Limb (tissue), 2 donors: ENCODE measurements around the gene CEACAM4.
A peak's percentile ranks its signal among the peaks of the same experiment; 100 is the strongest.
"Not testable (repeated sequence)": the region's sequence is repeated elsewhere in the genome, so short reads cannot be mapped to it uniquely, and the experiment has no call there.

Source experiments
- DNase-seq, 2 donors: peaks; one replicate each; pipeline ENCODE4 v3.0.0-alpha.2; 2016; ENCODE audit errors: extremely low spot score in 2 of 2

Gene CEACAM4

DNA sequence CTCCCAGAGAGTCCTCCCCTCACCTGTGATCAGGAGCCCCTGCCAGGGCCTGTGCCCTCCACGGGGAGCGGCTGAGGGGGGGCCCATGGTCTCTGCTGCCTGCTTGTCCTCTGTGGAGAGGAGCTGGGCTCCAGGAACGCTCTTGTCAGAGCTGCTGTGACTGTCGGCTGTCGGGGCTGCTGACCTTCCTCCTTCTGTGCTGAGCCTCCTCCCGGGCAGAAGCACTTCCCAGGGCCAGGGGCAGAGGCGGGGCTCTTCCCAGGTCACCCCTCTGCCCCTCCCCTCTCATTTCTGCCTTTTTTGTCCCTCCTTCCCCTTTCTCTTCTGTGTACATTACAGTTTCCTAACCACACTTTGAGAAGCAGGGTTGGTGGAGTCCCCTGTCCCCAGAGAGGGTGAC is at the start of gene CEACAM4:
Gene CEACAM4 (minus strand): TSS at position 198 of the 400 bp plus-strand sequence. CDS start 111 bp downstream, at position 87.
- no peak for DNase-seq

DNA sequence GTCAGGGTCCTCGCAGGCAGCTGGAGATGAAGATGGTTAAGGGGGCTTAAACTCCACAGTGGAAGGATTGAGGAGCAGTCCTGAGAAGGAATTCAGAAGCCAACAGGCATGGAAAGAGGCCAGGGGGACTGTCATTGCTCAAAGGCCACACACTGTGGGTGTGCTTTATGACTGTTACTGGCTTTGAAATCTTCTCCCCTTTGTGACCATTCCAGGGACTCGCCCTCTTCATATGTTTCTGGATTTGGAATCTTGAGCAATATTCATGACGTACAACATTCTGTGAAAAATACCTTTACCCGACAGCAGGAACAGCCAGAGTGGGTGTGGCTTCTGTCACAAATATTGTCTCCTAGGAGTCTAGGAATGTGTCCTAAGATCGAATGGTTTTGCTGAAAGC is 44.6 kb upstream of the CEACAM4 start:
- DNase-seq: no peak

DNA sequence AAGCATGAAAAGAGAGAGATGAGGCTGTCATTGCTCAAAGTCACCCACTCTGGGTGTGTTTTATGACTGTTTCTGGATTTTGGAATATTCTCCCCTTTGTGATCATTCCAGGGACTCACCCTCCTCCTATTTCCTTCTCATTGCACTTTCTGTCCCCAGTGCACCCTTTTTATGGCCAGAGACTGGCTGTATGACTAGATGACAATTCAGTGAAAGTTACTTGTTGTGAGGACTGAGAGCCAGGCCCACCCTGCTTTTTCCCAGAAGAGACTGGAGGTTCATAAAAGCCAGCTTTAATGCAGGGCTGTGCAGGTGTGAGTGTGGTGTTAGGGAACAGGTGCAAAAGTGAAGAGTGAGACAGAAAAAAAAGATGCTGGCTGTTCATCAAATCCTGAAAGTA is 43.9 kb upstream of the CEACAM4 start:
- DNase-seq: no peak

DNA sequence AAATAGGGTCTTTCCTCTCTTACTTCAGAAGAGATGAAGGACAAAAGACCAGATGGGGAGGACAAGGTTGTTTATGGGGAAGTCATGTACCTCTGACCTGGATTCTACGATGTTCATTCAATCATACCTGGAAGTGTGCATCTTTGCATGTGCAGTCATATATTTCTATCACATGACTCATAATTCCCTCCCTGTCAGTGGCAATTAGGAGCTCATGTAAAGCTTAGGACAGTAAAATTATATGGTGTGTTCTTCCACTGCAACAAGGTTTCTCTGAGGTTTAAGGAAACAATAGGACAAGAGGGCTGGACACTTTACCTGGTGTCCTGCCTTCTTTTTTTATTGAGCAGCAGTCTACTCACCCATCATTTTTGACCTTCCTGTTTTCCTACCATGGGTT is 41.4 kb upstream of the CEACAM4 start:
- DNase-seq: no peak

DNA sequence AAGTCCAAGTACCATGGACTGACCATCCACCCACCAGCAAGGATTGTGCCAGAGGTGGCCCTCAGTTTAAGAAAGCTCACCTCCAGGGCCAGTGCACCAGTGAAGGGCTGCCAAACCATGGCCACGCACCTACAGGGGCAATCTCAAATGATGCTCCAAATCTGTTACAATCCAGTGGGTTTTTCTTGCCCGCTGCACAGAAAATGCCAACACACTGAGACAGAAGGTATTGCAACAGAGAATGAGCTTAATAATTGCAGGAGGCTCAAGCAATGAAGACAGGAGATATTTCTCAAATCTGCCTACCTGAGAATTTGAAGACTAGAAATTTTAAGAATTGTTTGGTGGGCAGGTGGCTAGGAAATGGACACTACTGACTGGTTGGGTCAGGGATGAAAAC is 39.2 kb upstream of the CEACAM4 start:
- DNase-seq: no peak

DNA sequence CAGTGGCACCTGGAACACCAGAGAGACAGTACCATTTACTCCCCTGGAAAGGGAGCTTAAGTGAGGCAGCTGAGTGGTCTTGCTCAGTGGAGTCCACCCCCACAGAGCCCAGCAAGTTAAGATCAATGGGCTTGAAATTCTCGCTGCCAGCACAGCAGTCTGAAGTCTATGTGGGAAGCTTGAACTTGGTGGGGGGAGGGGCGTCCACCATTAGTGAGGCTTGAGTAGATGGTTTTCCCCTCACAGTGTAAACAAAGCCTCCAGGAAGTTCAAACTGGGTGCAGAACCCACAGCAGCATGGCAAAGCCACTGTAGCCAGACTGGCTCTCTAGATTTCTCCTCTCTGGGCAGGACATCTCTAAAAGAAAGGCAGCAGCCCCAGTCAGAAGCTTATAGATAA is 30.3 kb upstream of the CEACAM4 start:
- DNase-seq: no peak

DNA sequence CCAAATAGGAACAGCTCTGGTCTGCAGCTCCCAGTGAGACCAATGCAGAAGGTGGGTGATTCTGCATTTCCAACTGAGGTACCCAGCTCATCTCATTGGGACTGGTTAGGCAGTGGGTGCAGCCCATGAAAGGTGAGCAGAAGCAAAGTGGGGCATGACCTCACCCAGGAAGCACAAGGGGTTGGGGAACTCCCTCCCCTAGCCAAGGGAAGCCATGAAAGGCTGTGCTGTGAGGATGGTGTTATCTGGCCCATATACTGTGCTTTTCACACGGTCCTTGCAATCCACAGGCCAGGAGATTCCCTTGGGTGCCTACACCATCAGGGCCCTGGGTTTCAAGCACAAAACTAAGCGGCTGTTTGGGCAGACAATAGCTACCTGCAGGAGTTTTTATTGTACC is 29.9 kb upstream of the CEACAM4 start:
- DNase-seq: not testable (repeated sequence)

DNA sequence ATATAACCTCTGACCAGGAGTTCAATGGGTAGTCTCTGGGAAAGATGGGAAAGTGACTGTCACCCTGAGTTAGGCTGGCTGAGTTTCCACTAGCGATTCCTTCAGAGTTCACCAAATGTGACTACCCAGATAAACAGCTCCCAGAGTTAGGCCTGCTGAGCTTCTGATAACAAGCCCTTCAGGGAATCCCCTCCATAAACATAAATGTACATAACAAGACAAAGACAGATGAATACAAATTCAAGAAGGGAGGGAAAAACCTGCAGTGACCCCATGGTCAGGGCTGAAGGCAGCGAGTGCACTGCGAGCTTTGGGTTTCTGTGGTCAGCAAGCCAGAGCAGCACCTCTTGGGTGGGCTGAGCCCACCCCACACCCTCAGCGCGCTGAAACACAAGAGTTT is 25.4 kb upstream of the CEACAM4 start:
- DNase-seq: no peak

DNA sequence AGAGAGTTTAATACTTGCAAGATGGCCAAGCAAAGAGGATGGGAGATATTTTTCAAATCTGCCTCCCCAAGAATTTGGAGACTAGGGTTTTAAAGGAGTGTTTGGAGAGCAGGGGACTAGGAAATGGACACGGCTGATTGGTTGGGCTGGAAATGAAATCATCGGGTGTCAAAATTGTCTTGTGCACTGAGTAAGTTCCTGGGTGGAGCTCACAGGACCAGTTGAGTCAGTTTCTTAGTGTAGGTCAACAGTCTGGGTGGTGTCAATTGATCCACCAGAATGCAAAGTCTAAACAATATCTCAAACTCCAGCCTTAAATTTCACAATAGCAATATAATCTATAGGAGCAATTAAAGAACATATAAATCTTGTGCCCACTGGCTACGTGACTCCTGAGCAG is 23.0 kb upstream of the CEACAM4 start:
- no peak for DNase-seq

DNA sequence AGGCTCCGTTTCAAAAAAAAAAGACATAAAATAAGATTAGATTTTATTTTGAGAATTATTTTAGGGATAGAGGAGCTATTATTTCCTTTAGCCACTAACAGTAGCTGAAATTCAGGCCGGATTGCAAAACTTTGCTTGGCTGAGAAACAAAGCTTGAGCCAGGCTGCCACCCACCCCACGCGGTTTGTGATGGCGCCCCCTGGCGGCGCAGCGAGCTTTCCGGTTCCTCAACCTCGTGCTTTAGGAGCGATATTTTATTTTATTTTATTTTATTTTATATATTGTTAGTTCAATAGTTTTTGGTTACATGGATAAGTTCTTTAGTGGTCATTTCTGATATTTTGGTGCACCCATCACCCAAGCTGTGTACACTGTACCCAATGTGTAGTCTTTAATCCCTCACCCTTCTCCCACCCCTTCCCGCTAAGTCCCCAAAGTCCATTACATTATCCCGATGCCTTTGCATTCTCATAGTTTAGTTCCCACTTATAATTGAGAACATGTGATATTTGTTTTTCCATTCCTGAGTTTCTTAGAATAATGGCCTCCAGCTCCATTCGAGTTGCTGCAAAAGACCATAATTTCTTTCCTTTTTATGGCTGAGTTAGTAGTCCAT is 19.8 kb upstream of the CEACAM4 start:
- DNase-seq: no peak

DNA sequence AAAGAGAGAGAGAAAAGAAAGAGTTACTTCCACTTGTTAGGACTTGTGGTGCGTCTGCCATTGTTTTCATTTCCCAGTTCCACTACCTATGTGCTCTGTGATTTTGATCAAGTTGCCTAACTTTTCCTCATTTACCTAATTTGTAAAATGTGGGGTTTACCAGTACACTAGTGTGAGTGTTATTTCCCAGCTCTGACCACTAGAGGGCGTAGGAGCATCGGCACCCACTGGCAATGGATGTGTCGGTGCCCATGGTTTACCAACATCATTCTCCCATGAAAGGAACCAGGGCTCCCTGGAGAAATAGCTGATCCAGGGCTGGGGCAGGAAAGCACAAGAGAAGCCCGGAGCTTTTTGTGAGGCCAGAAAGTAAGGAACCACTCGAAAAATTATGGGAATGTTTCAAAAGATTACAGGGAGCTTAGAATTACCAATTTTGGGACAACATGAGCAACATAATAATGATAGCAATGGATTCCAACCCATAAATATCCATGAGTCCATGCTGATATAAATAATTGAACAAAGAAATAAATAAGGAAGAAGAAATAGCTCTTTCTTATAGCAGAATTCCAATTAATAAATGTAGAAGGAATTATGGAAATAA is 15.1 kb upstream of the CEACAM4 start:
- DNase-seq: peak; percentile 4 to 42

DNA sequence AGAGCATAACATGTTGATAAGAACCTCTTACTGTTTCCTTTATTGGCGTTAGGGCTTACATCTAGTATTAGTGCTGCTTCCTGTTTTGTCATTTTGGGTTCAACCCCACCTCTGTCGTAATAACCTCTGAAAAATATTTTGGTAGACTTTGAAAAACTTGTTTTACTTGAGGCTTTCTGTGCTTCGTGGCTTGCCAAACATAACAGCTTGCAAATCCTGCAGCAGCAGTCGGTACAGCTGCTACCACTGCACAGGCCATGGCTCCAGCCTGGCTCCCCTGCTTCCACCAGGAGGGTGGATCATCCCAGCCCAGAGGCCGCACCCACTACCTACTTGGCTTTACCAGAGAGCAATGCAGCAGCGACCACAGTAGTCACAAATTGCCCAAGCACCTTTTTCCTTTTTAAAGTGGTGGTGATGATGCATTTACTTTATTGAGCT is 11.8 kb upstream of the CEACAM4 start:
- no peak for DNase-seq

DNA sequence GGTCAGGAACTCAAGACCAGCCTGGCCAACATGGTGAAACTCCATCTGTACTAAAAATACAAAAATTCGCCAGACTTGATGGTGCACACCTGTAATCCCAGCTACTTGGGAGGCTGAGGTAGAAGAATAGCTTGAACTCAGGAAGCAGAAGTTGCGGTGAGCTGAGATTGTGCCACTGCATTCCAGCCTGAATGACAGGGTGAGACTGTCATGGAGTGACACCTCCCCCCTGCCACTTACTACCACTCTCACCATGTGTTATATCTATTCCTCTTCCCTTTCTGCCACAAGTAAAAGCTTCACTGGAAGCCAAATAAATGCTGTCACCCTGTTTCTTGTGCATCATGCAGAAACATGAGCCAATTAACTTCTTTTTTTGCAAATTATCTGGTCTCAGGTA is 10.6 kb upstream of the CEACAM4 start:
- no peak for DNase-seq

DNA sequence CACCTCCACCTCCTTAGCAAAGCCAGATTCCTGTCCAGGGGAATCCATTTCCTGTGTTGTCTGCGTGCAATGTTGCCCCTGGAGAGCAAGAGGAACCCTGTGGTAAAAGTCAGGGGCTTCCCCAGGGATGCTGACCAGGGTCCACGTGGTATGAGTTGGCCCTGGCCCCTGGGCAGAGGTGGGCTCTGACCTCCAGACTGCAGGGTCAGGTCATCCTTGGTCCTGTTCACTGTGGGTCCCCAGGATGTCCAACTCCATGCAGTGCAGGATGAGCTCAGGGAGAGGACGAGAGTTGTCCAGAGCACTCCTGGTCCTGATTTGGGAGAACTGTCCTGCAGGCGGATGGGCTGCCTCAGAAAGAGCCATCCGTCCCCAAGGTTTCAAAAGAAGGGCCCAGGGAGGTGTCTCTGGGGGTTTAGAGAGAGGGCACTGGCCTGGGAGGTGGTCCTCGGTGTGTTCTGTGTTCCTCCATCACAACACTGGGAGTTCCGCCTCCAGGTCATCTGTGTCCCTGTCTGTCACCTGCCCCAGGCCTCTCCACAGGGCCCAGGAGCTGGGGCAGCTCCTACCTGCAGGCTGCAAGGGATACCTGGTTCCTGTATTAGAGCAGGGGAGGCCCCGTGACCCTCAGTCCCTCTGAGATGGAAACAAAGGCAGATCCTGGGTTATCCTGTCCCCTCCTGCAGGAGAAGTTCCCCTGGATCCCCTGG is 1.2 kb upstream of the CEACAM4 start:
- no peak for DNase-seq

DNA sequence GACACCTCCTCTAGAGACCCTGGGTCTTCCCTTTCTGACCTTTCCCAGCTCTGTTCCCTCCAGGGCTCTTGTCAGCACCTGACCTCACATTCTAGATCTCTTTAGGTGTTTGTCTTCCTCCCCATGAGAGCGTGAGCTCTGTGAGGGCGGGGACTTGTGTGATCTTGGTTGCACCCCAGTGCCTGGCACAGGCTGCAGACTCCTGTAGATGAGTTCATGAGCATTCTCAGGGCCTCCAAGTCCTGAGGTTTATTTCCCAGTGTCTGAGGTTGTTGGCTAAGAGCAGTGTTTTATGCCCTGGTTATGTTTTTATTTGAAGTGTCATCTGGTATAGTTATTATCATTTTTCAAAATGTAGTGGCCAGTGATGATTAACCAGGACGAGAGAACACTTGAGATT is 596 bp downstream of the CEACAM4 start:
- DNase-seq: no peak

DNA sequence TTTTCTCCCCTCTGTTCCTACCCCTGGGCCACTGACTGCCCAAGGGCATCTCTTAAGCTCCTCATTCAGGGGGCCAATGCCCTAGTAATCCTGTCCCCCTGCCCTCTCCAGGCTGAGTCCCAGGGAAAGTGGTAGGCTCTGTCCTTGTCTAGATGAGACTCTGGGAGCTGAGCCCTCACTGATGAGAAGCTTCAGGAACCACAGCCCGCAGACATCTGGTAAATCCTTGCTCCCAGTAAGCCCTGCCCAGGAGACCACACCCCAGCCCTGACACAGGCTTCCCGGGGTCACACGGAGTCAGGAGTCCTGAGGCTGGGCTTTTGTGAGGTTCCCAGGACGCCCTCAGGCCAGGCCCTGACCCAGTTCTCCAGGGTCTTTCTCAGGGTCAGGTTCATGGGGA is 1.9 kb downstream of the CEACAM4 start:
- no peak for DNase-seq

DNA sequence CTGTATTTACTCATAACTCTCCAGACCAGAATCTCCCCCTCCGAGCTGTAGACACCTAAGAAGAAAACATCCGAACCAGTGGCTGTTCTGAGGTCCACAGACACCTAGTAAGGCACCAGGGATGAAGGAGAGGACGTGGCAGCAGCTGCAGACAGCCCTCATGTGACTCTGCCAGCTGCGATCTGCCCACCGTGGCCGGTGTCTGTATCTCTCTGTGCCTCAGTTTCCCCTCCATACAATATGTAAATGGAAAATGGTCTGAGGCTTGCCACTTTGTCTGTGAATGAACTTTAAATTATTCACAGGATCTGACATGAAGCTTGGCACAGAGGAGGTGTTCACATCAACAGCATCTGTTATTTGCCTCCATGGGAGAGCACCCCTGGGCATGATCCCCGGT is 2.4 kb downstream of the CEACAM4 start:
- DNase-seq: no peak

DNA sequence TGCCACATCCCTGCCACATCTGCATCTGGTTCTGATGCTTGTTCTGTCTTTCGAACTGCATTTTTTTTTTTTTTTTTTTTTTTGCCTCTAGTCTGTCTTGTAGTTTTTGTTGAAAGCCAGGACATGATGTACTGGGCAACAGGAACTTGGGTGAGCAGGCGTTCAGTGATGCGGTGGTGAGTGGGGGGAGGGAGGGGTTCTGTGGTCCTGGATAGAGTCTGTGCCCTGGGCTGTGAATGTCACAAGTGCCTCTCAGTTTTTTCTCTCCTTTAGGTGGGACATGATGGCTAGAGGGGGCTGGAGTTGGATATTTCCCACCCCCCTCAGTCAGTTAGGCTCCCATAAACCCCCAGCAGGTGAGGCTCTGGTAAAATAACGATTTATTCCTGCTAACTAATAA is 3.5 kb downstream of the CEACAM4 start:
- no peak for DNase-seq

DNA sequence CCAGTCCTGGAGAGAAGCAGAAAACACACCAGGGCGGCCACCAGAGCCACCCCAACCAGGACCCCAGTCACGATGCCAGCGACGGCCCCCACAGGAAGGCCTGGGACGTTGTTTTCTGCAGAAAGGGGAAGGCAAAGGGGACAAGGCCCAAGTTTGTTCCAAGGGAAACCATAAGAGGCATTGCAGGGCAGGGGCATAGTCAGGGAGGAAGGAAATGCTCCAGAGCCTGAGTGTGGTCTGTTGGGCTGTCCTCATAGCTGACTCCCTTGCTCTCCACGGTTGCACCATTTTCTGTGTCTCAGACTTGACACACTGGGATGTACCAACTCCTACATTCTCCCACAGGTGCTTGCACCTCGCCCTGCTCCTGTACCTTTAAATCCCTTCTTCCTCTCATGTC is 5.2 kb downstream of the CEACAM4 start:
- DNase-seq: no peak

DNA sequence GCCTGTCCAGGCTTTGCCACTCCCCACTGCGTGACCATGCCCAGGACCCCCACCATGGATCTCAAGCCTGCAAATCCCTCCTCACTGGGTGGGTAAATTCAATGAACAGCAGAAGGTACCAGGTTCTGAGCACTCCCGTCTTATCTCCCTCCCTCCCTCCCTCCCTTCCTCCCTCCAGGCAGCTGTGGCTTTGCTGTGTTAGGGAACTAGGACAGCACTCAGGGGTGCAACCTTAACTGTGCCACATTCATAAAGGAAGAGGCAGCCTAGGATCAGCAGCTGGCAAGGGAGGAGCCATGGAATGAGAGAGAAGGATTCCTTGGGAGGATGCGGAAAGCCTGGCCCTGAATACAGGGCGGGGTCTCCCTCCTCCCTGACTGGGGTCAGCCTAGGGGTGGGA is 5.6 kb downstream of the CEACAM4 start:
- no peak for DNase-seq

DNA sequence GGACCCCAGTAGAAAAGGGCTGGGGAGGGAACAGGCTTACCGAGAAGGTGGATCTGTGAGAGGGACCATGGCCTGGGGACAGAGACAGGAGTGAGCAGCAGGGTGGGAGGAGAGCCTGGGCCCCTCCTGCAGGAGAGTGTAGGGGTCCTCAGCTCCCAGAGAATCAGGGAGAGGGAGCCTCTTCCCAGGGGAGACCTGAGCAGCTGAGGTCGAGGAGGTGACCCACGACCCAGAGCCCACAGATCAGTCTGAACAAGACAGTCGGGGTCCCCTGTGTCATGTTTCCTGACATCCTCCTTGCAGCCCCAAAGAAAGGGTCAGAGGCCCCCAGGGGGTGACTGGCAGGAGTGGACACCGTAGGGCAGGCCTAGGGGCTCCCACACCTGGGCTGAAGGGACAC is 6.7 kb downstream of the CEACAM4 start:
- DNase-seq: no peak

DNA sequence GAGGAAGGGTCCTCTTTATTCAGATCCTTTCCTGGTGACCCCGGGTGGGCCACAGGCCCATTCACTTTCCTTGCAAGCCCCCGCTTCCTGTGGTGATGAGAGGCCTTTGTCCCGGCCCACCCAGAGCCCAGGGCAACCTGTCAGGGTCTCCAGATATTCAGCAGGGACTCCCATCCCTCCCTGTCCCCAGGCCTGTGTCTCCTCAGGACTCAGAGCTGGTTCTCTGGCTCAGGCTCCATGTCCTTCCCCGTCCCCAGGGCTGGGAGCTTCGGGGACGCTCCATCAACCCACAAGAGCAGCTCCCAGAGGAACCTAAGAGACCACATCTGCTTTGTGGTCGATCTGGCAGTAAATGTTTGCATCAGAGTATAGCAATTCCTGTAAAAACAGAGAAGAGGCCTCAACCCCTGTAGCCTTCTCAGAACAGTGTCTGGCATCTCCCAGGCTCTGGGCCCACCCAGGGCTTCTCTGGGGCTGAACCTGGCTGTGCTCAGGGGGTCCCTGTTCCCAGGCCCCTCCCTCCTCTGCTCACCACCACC is 7.8 kb downstream of the CEACAM4 start:
- DNase-seq: no peak
